ENCODE measurements around the gene OR5F1. TPM values are rescaled to one million over a fixed set of nuclear protein-coding genes. Genes with fewer than 3 reads are reported as not detected.

OR5F1 gene
- total RNA-seq (not detected in 2 replicates), polyA plus RNA-seq (not detected in 2 replicates), polyA minus RNA-seq (not detected in 2 replicates)
- not detected for total RNA-seq (2013)

DNA sequence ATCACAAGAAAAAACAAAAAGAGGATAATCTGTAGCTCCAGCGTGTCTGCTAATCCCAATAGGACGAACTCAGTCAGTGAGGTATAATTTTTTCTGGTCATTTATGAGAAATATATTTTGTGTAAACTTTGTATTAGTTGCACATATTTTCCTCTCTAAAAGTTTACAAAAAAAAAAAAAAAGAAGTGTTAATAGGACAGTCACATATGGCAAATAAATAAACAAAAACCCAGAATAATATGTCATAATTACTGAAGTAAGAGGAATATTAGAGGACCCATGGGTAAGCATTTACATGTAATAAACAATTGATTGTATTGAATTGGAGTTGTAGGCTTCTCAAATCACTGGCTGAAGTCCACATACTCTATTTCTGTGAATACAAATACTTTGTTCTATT lies at the start of gene OR5F1:
TSS of gene OR5F1 (minus strand) at position 101 of the 400 bp plus-strand sequence. CDS start at position 101, 0 bp downstream.
- Histone ChIP-seq H3K4me3 (ENCODE audit: control extremely low read depth in 1 of 5, extremely low read depth in 1 of 5, insufficient read depth in 1 of 5, low read depth in 2 of 5, low read length in 4 of 5) (no peak within 1 kb of the TSS), H3K9ac (ENCODE audit: low read length) (no peak within 1 kb of the TSS), H3K9me3 (ENCODE audit: control extremely low read depth in 1 of 3, control insufficient read depth in 2 of 3, insufficient read depth in 1 of 3, low read length in 2 of 3) (no peaks in the 10 kb centered on the region), H3K4me1 (ENCODE audit: control insufficient read depth in 2 of 2, insufficient read depth in 2 of 2, low read length in 2 of 2) (no peaks in the 10 kb centered on the region), H3K27me3 (replicated peaks in 1 of 4; ENCODE audit: control extremely low read depth in 1 of 4, control insufficient read depth in 3 of 4, insufficient read depth in 4 of 4, low read length in 3 of 4) (no peaks in the 10 kb centered on the region), H3K36me3 (replicated peaks in 1 of 2; ENCODE audit: control extremely low read depth in 1 of 2, control insufficient read depth in 1 of 2, extremely low read depth in 1 of 2, insufficient read depth in 2 of 2, low read length in 1 of 2) (no peaks in the 10 kb centered on the region), H3K27ac (ENCODE audit: low read length in 2 of 2) (no peak within 1 kb of the TSS), H2AFZ (ENCODE audit: insufficient read depth, low read depth, low read length, poor library complexity, severe bottlenecking) (no peak within 1 kb of the TSS), H3K4me2 (replicated peaks; ENCODE audit: low read depth, low read length, poor library complexity, severe bottlenecking) (no peak within 1 kb of the TSS), H4K20me1 (ENCODE audit: control insufficient read depth, insufficient read depth, low read length, poor library complexity, severe bottlenecking) (no peaks in the 10 kb centered on the region), H3K79me2 (ENCODE audit: control insufficient read depth, insufficient read depth, low read length) (no peaks in the 10 kb centered on the region)
- POLR2A ChIA-PET, result no interaction called here
- DNase-seq (no peak), ATAC-seq (ENCODE audit: low read depth) (no peak)
- H3K27ac Mint-ChIP-seq, result no peak within 1 kb of the TSS
- peaks cover 16% of the 10 kb centered on the region for H3K9me3 Mint-ChIP-seq (ENCODE audit: insufficient read depth)
- intact Hi-C loops (cut with micrococcal nuclease), result no loop called here
- CTCF ChIA-PET, result no interaction called here
- H3K27me3 Mint-ChIP-seq, result no peaks in the 10 kb centered on the region
- no peaks in the 10 kb centered on the region for H3K4me1 Mint-ChIP-seq
- H3K4me3 Mint-ChIP-seq, result no peak within 1 kb of the TSS
- WGBS (ENCODE audit: insufficient coverage), result no CpG with 5 or more reads among the region's 2 CpGs
- TF ChIP-seq EZH2 (IDR thresholded peaks at IDR 0.05; ENCODE audit: borderline replicate concordance, insufficient read depth, low read depth, low read length, poor library complexity, severe bottlenecking), result no peak
- TF ChIP-seq, protein P1, sequence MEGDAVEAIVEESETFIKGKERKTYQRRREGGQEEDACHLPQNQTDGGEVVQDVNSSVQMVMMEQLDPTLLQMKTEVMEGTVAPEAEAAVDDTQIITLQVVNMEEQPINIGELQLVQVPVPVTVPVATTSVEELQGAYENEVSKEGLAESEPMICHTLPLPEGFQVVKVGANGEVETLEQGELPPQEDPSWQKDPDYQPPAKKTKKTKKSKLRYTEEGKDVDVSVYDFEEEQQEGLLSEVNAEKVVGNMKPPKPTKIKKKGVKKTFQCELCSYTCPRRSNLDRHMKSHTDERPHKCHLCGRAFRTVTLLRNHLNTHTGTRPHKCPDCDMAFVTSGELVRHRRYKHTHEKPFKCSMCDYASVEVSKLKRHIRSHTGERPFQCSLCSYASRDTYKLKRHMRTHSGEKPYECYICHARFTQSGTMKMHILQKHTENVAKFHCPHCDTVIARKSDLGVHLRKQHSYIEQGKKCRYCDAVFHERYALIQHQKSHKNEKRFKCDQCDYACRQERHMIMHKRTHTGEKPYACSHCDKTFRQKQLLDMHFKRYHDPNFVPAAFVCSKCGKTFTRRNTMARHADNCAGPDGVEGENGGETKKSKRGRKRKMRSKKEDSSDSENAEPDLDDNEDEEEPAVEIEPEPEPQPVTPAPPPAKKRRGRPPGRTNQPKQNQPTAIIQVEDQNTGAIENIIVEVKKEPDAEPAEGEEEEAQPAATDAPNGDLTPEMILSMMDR (IDR thresholded peaks at IDR 0.05), result no peak

DNA sequence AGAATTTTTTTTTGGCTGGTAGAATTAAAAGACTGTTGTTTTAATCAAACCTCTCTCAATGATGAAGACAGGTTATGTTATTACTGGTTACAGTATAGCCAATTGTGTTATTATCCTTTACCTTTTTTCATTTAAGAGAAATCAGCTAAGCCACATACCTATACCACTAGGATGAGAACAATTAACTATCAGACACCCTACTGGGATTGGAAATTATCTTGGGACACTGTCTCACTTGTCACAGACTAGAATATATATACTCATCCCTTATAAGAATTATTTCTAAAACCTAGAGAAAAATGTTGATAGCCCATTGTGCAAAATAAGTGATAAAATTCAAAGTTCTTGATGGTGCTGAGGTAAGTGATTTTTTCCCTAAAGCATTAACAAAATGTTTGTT lies 32.9 kb upstream of the OR5F1 start, which contains the start of gene OR5AS1:
TSS of gene OR5AS1 (plus strand) at position 301 of the 400 bp plus-strand sequence. CDS start 2,765 bp downstream, outside the sequence.
- H3K27me3 Mint-ChIP-seq, result no peaks in the 10 kb centered on the region
- POLR2A ChIA-PET, result no interaction called here
- no peaks in the 10 kb centered on the region for H3K4me1 Mint-ChIP-seq
- intact Hi-C loops (cut with micrococcal nuclease), result no loop called here
- Histone ChIP-seq H3K4me2 (replicated peaks; ENCODE audit: low read depth, low read length, poor library complexity, severe bottlenecking) (no peak within 1 kb of the TSS), H2AFZ (ENCODE audit: insufficient read depth, low read depth, low read length, poor library complexity, severe bottlenecking) (no peak within 1 kb of the TSS), H4K20me1 (ENCODE audit: control insufficient read depth, insufficient read depth, low read length, poor library complexity, severe bottlenecking) (no peaks in the 10 kb centered on the region), H3K27ac (ENCODE audit: low read length in 2 of 2) (no peak within 1 kb of the TSS), H3K9ac (ENCODE audit: low read length) (no peak within 1 kb of the TSS), H3K36me3 (replicated peaks in 1 of 2; ENCODE audit: control extremely low read depth in 1 of 2, control insufficient read depth in 1 of 2, extremely low read depth in 1 of 2, insufficient read depth in 2 of 2, low read length in 1 of 2) (no peaks in the 10 kb centered on the region), H3K9me3 (ENCODE audit: control extremely low read depth in 1 of 3, control insufficient read depth in 2 of 3, insufficient read depth in 1 of 3, low read length in 2 of 3) (peaks cover 0 to 1% (median 0%) of the 10 kb centered on the region in 3 donors), H3K4me3 (ENCODE audit: control extremely low read depth in 1 of 5, extremely low read depth in 1 of 5, insufficient read depth in 1 of 5, low read depth in 2 of 5, low read length in 4 of 5) (no peak within 1 kb of the TSS), H3K27me3 (replicated peaks in 1 of 4; ENCODE audit: control extremely low read depth in 1 of 4, control insufficient read depth in 3 of 4, insufficient read depth in 4 of 4, low read length in 3 of 4) (no peaks in the 10 kb centered on the region), H3K79me2 (ENCODE audit: control insufficient read depth, insufficient read depth, low read length) (no peaks in the 10 kb centered on the region), H3K4me1 (ENCODE audit: control insufficient read depth in 2 of 2, insufficient read depth in 2 of 2, low read length in 2 of 2) (no peaks in the 10 kb centered on the region)
- H3K4me3 Mint-ChIP-seq, result no peak within 1 kb of the TSS
- DNase-seq (no peak), ATAC-seq (ENCODE audit: low read depth) (no peak)
- H3K27ac Mint-ChIP-seq, result no peak within 1 kb of the TSS
- H3K9me3 Mint-ChIP-seq (ENCODE audit: insufficient read depth), result peaks cover 8% of the 10 kb centered on the region
- TF ChIP-seq, protein P1 (IDR thresholded peaks at IDR 0.05), result no peak
- TF ChIP-seq EZH2 (IDR thresholded peaks at IDR 0.05; ENCODE audit: borderline replicate concordance, insufficient read depth, low read depth, low read length, poor library complexity, severe bottlenecking), result no peak
- CTCF ChIA-PET, result no interaction called here
